CD4-positive, alpha-beta memory T cell (primary cell): ENCODE measurements around the gene IL24. TPM values are rescaled to one million over a fixed set of nuclear protein-coding genes. Genes with fewer than 3 reads are reported as not detected.
"Not testable (repeated sequence)": the region's sequence is repeated elsewhere in the genome, so short reads cannot be mapped to it uniquely, and the experiment has no call there.

Source experiments
- CTCF ChIA-PET: fragments of 350-600 bp; sonication (Branson Sonifier 250); formaldehyde crosslinking; loops from one replicate; lab custom pipeline; 2021; ENCODE audit warnings: inconsistent platforms; ENCODE audit not compliant: partially characterized antibody; lab: Charles Lee
- POLR2A ChIA-PET: fragments of 350-600 bp; sonication (Branson Sonifier 250); formaldehyde crosslinking; loops from one replicate; lab custom pipeline; 2021; ENCODE audit not compliant: partially characterized antibody; lab: Charles Lee
- DNase-seq, 5 donors: peaks; one replicate each; pipeline versions ENCODE4 v3.0.0 to v3.0.0-alpha.2; 2020 to 2022; ENCODE audit warnings: mixed read lengths in 1 of 5
- H3K27ac ChIP-seq: one replicate; pipeline ENCODE4 v1.7.0; 2013; ENCODE audit warnings: low read depth, low read length
- H3K27me3 ChIP-seq: 2 replicates; pipeline ENCODE4 v1.7.0; 2013; ENCODE audit warnings: mild to moderate bottlenecking, low read length, moderate library complexity; ENCODE audit not compliant: insufficient read depth
- H3K36me3 ChIP-seq: 2 replicates; pipeline ENCODE4 v1.7.0; 2013; ENCODE audit warnings: mild to moderate bottlenecking, low read length, moderate library complexity; ENCODE audit not compliant: insufficient read depth
- H3K4me1 ChIP-seq: 2 replicates; pipeline ENCODE4 v1.7.0; 2013; ENCODE audit warnings: mild to moderate bottlenecking, low read length, moderate library complexity; ENCODE audit not compliant: insufficient read depth
- H3K4me3 ChIP-seq, 2 donors: one replicate each; pipeline ENCODE4 v1.7.0; 2013; ENCODE audit warnings: low read length in 2 of 2, mild to moderate bottlenecking in 1 of 2
- H3K9me3 ChIP-seq, 2 donors: one replicate each; pipeline ENCODE4 v1.7.0; 2013; ENCODE audit warnings: low read length in 2 of 2, control low read depth in 1 of 2; ENCODE audit not compliant: control insufficient read depth in 1 of 2
- H3K27ac Mint-ChIP-seq, 7 donors: one replicate each; pipeline ENCODE4 v1.8.0; 2020 to 2021; ENCODE audit warnings: mixed read lengths in 7 of 7, mild to moderate bottlenecking in 6 of 7, inconsistent platforms in 3 of 7, moderate library complexity in 3 of 7
- H3K27me3 Mint-ChIP-seq, 2 donors: one replicate each; pipeline ENCODE4 v1.8.0; 2020 to 2021; ENCODE audit warnings: mixed read lengths in 2 of 2
- H3K36me3 Mint-ChIP-seq, 2 donors: one replicate each; pipeline ENCODE4 v1.8.0; 2020 to 2021; ENCODE audit warnings: mixed read lengths in 2 of 2, inconsistent platforms in 1 of 2, mild to moderate bottlenecking in 1 of 2
- H3K4me1 Mint-ChIP-seq, 4 donors: one replicate each; pipeline ENCODE4 v1.8.0; 2020 to 2021; ENCODE audit warnings: mixed read lengths in 4 of 4, mild to moderate bottlenecking in 1 of 4
- H3K4me3 Mint-ChIP-seq, 8 donors: one replicate each; pipeline ENCODE4 v1.8.0; 2020 to 2021; ENCODE audit warnings: mixed read lengths in 8 of 8, mild to moderate bottlenecking in 7 of 8, moderate library complexity in 6 of 8, inconsistent platforms in 3 of 8
- H3K9me3 Mint-ChIP-seq, 8 donors: one replicate each; pipeline ENCODE4 v1.8.0; 2020 to 2021; ENCODE audit warnings: mixed read lengths in 8 of 8, mild to moderate bottlenecking in 5 of 8, inconsistent platforms in 3 of 8, moderate library complexity in 1 of 8
- intact Hi-C: fragments of 100-400 bp; cut with micrococcal nuclease; formaldehyde crosslinking; loops from one replicate; pipeline ENCODE4 v1.15.1; 2023
- polyA plus RNA-seq, 2 donors: library from polyadenylated mRNA; unstranded; fragments of 300-500 nt; fragmentation: Illumina TruSeq; gene quantifications; one replicate each; pipeline ENCODE4 v1.2.3, GENCODE V29; 2021
- total RNA-seq, 2 experiments: library from RNA; stranded (reverse); gene quantifications; one replicate each; pipeline ENCODE4 v1.2.3, GENCODE V29; 2021

The IL24 gene
- total and polyA plus RNA-seq, 4 experiments from 2014 or later, result 20.3 to 29.6 TPM; not detected in 2

- Mint-ChIP-seq H3K27me3 (no peaks in the 10 kb centered on the region), H3K36me3 (peaks cover 30 to 37% of the 10 kb centered on the region in 2 donors), H3K27ac (no peak within 1 kb of the TSS), H3K4me3 (no peak within 1 kb of the TSS), H3K9me3 (no peaks in the 10 kb centered on the region), H3K4me1 (peaks cover 21 to 36% (median 34%) of the 10 kb centered on the region in 4 donors)
- Histone ChIP-seq H3K9me3 (no peaks in the 10 kb centered on the region), H3K36me3 (peaks cover 6% of the 10 kb centered on the region), H3K27me3 (no peaks in the 10 kb centered on the region), H3K27ac (peak within 1 kb of the TSS; percentile 78), H3K4me1 (peaks cover 68% of the 10 kb centered on the region), H3K4me3 (peak within 1 kb of the TSS; percentile 94 to 97)
- ChIA-PET POLR2A (interaction anchor here (0.7 to 12.7 kb wide), 29 partner anchors 8 to 400 kb away, joined by 3 to 211 read pairs (median 4); partner anchors contain the start of genes CD55, DYRK3, IL10 and PIGR), CTCF (interaction anchor here (0.9 to 13.0 kb wide), 13 partner anchors 9 to 196 kb away, joined by 4 to 477 read pairs (median 6); partner anchors contain the start of gene IL20)
- intact Hi-C loops, result loop anchor here (2.0 kb wide), 1 partner anchor 119 kb away; no protein-coding TSS in a partner anchor
- peak; percentile 68 to 77 (median 73) for DNase-seq
Measured at GRCh38 chr1:206921772-206922265, 24.6 kb downstream of the IL24 start, which contains the start of gene FCMR. Gene FCMR (minus strand): TSS chr1:206921941. CDS start chr1:206921854, 87 bp downstream.

- Mint-ChIP-seq H3K4me1 (peaks cover 14 to 33% (median 28%) of the 10 kb centered on the region in 4 donors), H3K4me3 (no peak overlapping the region), H3K27ac (no peak overlapping the region), H3K36me3 (peaks cover 23 to 30% of the 10 kb centered on the region in 2 donors), H3K9me3 (no peaks in the 10 kb centered on the region), H3K27me3 (no peaks in the 10 kb centered on the region)
- H3K4me1 ChIP-seq, result peaks cover 67% of the 10 kb centered on the region
- intact Hi-C loops, result loop anchor here (2.0 kb wide), 1 partner anchor 120 kb away; no protein-coding TSS in a partner anchor
- no peaks in the 10 kb centered on the region for H3K36me3 ChIP-seq
- ChIA-PET POLR2A (interaction anchor here (0.7 to 12.7 kb wide), 22 partner anchors 8 to 367 kb away, joined by 3 to 211 read pairs (median 4); partner anchors contain the start of genes PFKFB2 and PIGR), CTCF (interaction anchor here (0.9 to 13.0 kb wide), 10 partner anchors 8 to 196 kb away, joined by 4 to 477 read pairs (median 7); partner anchors contain the start of gene IL20)
- no peaks in the 10 kb centered on the region for H3K27me3 ChIP-seq
- no peak for DNase-seq
- peak overlapping the region; percentile 94 to 97 for H3K4me3 ChIP-seq
- no peaks in the 10 kb centered on the region for H3K9me3 ChIP-seq
- peak overlapping the region; percentile 78 for H3K27ac ChIP-seq
Measured at GRCh38 chr1:206922524-206922923, 25.3 kb downstream of the IL24 start.

DNA sequence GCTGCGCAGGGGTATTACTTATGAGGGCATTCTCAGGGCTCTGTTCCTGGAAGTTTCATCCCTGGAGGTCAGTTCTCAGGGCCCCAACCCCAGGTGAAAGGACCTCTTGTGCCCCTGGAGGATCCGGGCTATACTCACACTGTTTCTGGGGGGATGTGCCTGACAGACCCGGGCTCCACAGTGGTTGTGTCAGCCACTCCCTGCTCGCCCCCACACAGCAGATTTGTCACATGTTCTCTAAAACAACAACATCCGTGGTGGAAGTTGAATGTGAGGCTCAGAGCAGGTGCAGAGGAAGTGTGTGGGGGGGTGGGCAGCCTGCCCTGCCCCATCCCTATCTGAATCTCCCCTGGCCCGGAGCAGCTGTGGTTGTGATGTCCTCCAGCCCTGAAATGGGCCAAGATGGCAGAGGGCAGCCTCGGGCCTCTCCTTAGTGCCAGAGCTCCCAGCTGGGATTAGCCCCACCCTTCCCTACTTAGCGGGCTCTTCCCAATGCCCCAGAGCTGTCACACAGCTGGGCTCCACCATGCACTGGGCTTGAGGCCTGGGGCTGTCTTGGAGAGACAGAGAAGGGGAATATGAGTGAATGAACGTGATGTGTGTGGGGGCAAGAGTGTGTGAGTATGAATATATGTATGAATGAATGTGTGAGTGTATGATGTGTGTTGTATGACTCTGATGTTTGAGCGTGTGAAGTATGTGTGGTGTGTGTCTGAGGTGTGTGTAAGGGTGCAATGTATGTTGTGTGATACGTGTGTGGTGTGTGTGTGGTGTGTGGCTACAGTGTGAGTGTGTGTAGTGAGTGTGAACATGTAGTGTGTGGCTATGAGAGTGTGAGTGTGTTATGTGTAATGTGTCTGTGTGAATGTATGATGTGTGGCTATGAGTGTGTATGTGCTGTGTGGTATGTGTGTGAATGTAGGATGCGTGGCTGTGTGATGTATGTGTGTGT lies 26.0 kb downstream of the IL24 start:
- H3K27ac Mint-ChIP-seq, result no peak overlapping the region
- ChIA-PET CTCF (interaction anchor here (0.9 to 13.0 kb wide), 6 partner anchors 8 to 60 kb away, joined by 3 to 477 read pairs (median 6); no protein-coding TSS in a partner anchor), POLR2A (interaction anchor here (1.1 to 12.7 kb wide), 13 partner anchors 7 to 367 kb away, joined by 3 to 211 read pairs (median 10); partner anchors contain the start of gene PFKFB2)
- Histone ChIP-seq H3K27me3 (no peaks in the 10 kb centered on the region), H3K27ac (peak overlapping the region; percentile 78), H3K4me3 (peak overlapping the region; percentile 94 to 97), H3K4me1 (peaks cover 62% of the 10 kb centered on the region), H3K9me3 (no peaks in the 10 kb centered on the region), H3K36me3 (no peaks in the 10 kb centered on the region)
- no peaks in the 10 kb centered on the region for H3K27me3 Mint-ChIP-seq
- H3K36me3 Mint-ChIP-seq, result peaks cover 15 to 24% of the 10 kb centered on the region in 2 donors
- H3K9me3 Mint-ChIP-seq, result no peaks in the 10 kb centered on the region
- no peak overlapping the region for H3K4me3 Mint-ChIP-seq
- intact Hi-C loops, result loop anchor here (1.0 to 2.0 kb wide), 3 partner anchors 10 to 120 kb away; no protein-coding TSS in a partner anchor
- peak; percentile 78 to 85 (median 81) for DNase-seq
- H3K4me1 Mint-ChIP-seq, result peaks cover 7 to 32% (median 24%) of the 10 kb centered on the region in 4 donors

DNA sequence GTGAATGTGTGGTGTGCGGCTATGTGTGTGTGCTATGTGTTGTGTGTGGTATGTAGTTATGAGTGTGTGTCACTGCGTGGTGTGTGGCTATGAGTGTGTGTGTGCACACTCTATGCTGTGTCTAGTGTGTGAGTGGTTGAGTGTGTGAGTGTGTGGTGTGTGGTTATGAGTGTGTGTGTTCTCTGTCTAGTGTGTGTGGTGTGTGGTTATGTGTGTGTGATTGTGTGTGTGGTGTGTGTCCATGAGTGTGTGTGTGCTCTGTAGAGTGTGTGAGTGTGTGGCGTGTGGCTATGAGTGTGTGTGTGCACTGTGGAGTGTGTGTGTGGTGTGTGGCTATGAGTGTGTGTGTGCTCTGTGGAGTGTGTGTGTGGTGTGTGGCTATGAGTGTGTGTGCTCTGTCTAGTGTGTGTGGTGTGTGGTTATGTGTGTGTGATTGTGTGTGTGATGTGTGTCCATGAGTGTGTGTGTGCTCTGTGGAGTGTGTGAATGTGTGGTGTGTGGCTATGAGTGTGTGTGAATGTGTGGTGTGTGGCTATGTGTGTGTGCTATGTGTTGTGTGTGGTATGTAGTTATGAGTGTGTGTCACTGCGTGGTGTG lies 26.8 kb downstream of the IL24 start:
- intact Hi-C loops, result loop anchor here (1.0 to 2.0 kb wide), 3 partner anchors 9 to 121 kb away; no protein-coding TSS in a partner anchor
- not testable (repeated sequence) for H3K4me3 Mint-ChIP-seq, H3K36me3 ChIP-seq, H3K27ac Mint-ChIP-seq, H3K9me3 Mint-ChIP-seq, H3K9me3 ChIP-seq, DNase-seq, H3K27me3 Mint-ChIP-seq, H3K27me3 ChIP-seq
- ChIA-PET POLR2A (interaction anchor here (1.2 to 4.3 kb wide), 11 partner anchors 7 to 189 kb away, joined by 3 to 211 read pairs (median 12); no protein-coding TSS in a partner anchor), CTCF (interaction anchor here (1.2 to 13.7 kb wide), 5 partner anchors 7 to 107 kb away, joined by 3 to 477 read pairs (median 91); partner anchors contain the start of gene FCMR)
- Histone ChIP-seq H3K4me3 (peak overlapping the region in 1 of 2 donors; percentile 94), H3K4me1 (peaks cover 54% of the 10 kb centered on the region), H3K27ac (peak overlapping the region; percentile 78)
- Mint-ChIP-seq H3K4me1 (peaks cover 4 to 25% (median 20%) of the 10 kb centered on the region in 4 donors), H3K36me3 (peaks cover 12 to 20% of the 10 kb centered on the region in 2 donors)

- H3K27ac ChIP-seq, result peak overlapping the region; percentile 78
- Mint-ChIP-seq H3K36me3 (peaks cover 11 to 18% of the 10 kb centered on the region in 2 donors), H3K27me3 (no peaks in the 10 kb centered on the region), H3K4me1 (peaks cover 8 to 25% (median 22%) of the 10 kb centered on the region in 4 donors), H3K27ac (no peak overlapping the region), H3K9me3 (no peaks in the 10 kb centered on the region), H3K4me3 (no peak overlapping the region)
- POLR2A ChIA-PET, result interaction anchor here (0.6 to 2.8 kb wide), 14 partner anchors 8 to 360 kb away, joined by 3 to 14 read pairs (median 4); no protein-coding TSS in a partner anchor
- CTCF ChIA-PET, result interaction anchor here (0.7 to 13.7 kb wide), 10 partner anchors 7 to 213 kb away, joined by 3 to 477 read pairs (median 4); partner anchors contain the start of gene FCMR
- intact Hi-C loops, result no loop called here
- no peaks in the 10 kb centered on the region for H3K27me3 ChIP-seq
- no peaks in the 10 kb centered on the region for H3K9me3 ChIP-seq
- peaks cover 51% of the 10 kb centered on the region for H3K4me1 ChIP-seq
- no peak for DNase-seq
- peak overlapping the region in 1 of 2 donors; percentile 94 for H3K4me3 ChIP-seq
- H3K36me3 ChIP-seq, result no peaks in the 10 kb centered on the region
Measured at GRCh38 chr1:206924592-206925105, 27.4 kb downstream of the IL24 start.

DNA sequence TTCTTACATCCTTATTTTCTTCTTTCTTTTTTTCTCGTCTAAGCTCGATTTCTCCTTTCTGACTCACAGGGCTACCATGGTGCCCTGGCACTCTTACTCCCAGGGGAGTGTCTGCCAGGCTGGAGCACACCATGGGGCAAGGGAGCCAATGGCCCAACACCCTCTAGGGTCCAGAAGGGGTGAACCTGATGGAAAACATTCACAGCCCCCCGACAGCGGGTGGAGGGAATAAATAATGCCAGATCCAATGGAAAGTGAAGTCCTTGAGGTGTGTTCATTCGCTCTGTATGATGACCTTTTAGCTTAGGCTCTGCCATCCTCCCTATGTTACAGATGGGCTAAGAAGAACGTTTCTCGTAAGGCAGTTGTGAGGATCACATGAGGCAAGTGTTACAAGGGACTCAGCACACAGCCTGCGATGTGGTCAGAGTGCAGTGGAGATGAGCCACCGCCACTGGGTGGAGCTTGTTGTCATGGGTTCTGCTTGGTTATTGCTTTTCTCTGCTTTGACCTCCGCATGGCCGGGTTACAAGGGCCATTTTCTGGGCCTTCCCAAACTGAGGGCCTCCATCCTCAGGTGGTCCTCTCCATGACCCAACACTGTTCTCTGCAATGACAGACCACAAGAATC lies 28.0 kb downstream of the IL24 start:
- DNase-seq, result peak; percentile 42 to 61 (median 55)
- no peaks in the 10 kb centered on the region for H3K9me3 ChIP-seq
- Mint-ChIP-seq H3K36me3 (peaks cover 7 to 15% of the 10 kb centered on the region in 2 donors), H3K4me3 (no peak overlapping the region), H3K27me3 (no peaks in the 10 kb centered on the region), H3K9me3 (no peaks in the 10 kb centered on the region), H3K27ac (no peak overlapping the region), H3K4me1 (peaks cover 13 to 27% (median 25%) of the 10 kb centered on the region in 4 donors)
- intact Hi-C loops, result no loop called here
- H3K36me3 ChIP-seq, result no peaks in the 10 kb centered on the region
- no peak overlapping the region for H3K27ac ChIP-seq
- H3K4me3 ChIP-seq, result no peak overlapping the region
- CTCF ChIA-PET, result interaction anchor here (0.7 to 13.7 kb wide), 11 partner anchors 8 to 213 kb away, joined by 3 to 477 read pairs (median 3); partner anchors contain the start of gene FCMR
- H3K4me1 ChIP-seq, result peaks cover 56% of the 10 kb centered on the region
- no peaks in the 10 kb centered on the region for H3K27me3 ChIP-seq
- POLR2A ChIA-PET, result interaction anchor here (0.6 to 2.8 kb wide), 16 partner anchors 8 to 905 kb away, joined by 3 to 14 read pairs (median 3); no protein-coding TSS in a partner anchor
